Measurements from ENCODE around the gene SNAPC1.

SNAPC1 gene

DNA sequence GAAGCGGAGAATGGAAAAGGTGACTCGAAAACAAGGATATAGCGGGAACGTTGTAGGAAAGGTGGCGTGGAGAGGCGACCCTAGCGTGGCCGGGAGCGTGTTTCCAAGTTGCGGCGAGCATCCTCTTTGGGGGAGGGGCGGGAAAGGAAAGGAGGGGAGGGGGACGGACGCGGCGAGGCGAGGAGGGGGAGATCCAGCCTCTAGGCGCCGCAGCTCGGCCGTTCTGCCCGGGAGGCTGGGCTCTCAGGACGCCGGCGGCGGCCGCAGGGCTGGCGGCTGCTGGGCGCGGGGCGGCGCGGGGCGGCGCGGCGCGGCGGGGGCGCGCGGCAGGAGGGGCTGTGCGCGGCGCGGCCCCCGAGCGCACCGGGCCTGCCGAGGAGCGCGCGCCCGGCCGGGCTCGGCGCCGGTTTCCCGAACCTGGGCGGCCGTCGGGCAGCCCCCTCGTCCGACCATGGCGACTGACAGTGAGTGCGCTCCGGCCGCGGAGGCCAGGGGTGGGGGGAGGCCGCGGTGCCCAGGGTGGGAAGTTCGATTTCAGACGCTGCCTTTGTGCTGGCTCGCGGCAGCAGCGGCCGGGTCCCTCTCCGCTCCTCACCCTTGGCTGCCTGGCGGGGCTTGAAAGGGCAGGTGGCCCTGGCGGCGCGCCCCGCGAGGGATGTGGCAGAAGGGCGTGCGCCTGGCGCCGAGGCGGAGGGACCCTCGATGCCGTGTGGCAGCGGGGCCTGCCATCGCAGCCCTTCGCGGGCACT lies 50.3 kb downstream of the SNAPC1 start, which contains the start of gene SYT16:
Gene SYT16 (plus strand): TSS at position 357 of the 749 bp plus-strand sequence.
- no peaks in the 10 kb centered on the region for H3K36me3 ChIP-seq
- peak within 1 kb of the TSS; percentile 56 for H3K4me3 ChIP-seq (ENCODE audit: low read depth, low read length)

DNA sequence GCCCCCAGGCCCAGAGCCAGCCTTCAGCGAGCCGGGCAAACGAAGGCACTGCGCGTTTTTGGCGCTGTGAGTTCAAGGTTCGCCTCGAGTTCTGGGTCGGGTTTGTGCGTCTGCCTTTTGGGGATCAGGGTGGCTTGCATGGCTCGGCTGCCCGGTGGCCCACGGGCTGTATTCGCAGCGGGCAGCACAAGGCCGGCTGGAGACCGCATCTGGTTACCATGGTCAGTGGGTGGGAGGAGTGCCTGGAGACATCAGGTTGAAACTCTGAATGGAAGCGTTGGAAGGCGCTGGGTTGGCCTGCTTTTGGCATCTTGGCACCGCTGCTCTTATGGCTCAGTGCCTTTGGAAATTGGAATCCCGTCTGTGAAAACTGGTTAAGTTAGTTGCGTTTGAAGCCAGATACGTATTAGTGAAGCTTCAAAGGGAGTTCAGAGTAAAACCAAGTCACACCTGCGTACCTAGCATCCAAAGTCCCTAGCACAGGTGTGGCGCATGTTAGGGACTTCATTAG lies 50.9 kb downstream of the SNAPC1 start:
- Histone ChIP-seq H3K9me3 (no peaks in the 10 kb centered on the region), H3K36me3 (no peaks in the 10 kb centered on the region), H3K27me3 (peaks cover 22% of the 10 kb centered on the region), H3K4me1 (no peaks in the 10 kb centered on the region), H3K4me3 (ENCODE audit: low read depth, low read length) (peak overlapping the region; percentile 56)
- no peak for DNase-seq
- TF ChIP-seq, protein P1, sequence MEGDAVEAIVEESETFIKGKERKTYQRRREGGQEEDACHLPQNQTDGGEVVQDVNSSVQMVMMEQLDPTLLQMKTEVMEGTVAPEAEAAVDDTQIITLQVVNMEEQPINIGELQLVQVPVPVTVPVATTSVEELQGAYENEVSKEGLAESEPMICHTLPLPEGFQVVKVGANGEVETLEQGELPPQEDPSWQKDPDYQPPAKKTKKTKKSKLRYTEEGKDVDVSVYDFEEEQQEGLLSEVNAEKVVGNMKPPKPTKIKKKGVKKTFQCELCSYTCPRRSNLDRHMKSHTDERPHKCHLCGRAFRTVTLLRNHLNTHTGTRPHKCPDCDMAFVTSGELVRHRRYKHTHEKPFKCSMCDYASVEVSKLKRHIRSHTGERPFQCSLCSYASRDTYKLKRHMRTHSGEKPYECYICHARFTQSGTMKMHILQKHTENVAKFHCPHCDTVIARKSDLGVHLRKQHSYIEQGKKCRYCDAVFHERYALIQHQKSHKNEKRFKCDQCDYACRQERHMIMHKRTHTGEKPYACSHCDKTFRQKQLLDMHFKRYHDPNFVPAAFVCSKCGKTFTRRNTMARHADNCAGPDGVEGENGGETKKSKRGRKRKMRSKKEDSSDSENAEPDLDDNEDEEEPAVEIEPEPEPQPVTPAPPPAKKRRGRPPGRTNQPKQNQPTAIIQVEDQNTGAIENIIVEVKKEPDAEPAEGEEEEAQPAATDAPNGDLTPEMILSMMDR (IDR thresholded peaks at IDR 0.05; ENCODE audit: low read depth, low read length), result no peak

More for the DNA sequence above, 50.3 kb downstream of the SNAPC1 start, which contains the start of gene SYT16:
- H3K27me3 ChIP-seq, result peaks cover 22% of the 10 kb centered on the region
- H3K4me1 ChIP-seq, result no peaks in the 10 kb centered on the region
- TF ChIP-seq, protein P1 (IDR thresholded peaks at IDR 0.05; ENCODE audit: low read depth, low read length), result no peak
- H3K9me3 ChIP-seq, result no peaks in the 10 kb centered on the region
- DNase-seq, result peak; percentile 37

DNA sequence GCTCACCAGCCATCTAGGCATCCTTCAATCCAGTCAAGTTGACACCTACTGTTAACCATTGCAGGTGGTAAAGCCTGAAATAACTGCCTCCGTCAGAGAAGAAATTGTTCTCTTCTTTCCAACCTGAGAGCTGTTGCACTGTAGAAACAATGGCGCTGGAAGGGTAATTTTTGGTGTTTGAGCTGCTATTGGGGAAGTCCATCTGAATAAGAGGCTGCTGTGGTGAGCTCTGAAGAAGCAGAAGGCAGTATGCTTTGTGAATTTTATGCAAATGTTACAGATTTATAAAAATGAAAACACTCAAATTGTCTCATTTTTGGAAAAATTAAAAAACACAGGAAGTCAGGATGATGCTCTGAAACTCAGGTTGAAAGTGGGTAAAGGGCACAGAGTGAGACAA lies 60.2 kb downstream of the SNAPC1 start:
- no peaks in the 10 kb centered on the region; the same call in 1 of the 2 replicates for H3K4me1 ChIP-seq
- H3K27me3 ChIP-seq, result no peaks in the 10 kb centered on the region
- DNase-seq, result no peak
- H3K4me3 ChIP-seq (ENCODE audit: low read depth, low read length), result no peak overlapping the region
- TF ChIP-seq, protein P1 (IDR thresholded peaks at IDR 0.05; ENCODE audit: low read depth, low read length), result no peak
- H3K36me3 ChIP-seq, result no peaks in the 10 kb centered on the region
- H3K9me3 ChIP-seq, result no peaks in the 10 kb centered on the region

DNA sequence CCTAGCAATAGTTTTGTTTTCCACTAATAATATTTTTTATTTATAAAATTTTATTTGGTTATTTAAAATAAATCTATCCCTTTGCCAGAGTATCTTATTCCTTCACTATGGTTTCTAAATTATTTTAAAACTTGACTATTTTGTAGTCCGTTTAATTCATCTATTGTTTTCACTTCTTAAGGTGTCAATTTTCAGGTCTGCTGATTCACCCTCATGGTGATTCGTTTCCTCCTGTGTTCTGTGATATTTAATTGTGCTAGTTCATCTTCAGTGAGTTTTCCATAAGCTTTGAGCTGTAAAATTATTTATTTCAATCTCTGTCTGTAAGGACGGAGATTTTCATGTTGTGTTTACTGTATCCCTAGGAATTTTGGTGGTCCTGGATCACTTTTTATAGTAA lies 70.6 kb downstream of the SNAPC1 start:
- H3K4me1 ChIP-seq, result no peaks in the 10 kb centered on the region; the same call in 1 of the 2 replicates
- no peak for DNase-seq
- H3K4me3 ChIP-seq (ENCODE audit: low read depth, low read length), result no peak overlapping the region
- TF ChIP-seq, protein P1 (IDR thresholded peaks at IDR 0.05; ENCODE audit: low read depth, low read length), result no peak
- H3K9me3 ChIP-seq, result no peaks in the 10 kb centered on the region
- no peaks in the 10 kb centered on the region for H3K36me3 ChIP-seq
- H3K27me3 ChIP-seq, result no peaks in the 10 kb centered on the region

DNA sequence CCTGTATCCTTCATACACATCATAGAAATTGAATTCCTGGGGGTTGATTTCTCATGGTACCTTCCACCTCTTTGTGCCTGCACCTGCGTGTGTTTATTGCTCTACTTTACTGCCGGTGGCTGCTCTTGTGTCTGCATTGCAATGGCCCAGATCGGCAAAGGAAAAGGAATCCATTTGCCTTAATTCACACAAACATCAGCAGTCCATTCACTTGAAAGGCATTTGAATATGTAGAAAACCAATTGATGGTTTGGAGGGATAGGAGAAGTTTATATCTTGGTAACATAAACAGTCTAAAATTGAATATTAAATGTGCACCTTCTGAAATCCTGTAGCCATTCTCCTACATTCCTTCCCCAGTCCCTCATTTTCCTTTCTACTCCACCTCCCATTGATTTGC lies 74.0 kb downstream of the SNAPC1 start:
- H3K4me1 ChIP-seq, result peaks cover 6% of the 10 kb centered on the region
- no peaks in the 10 kb centered on the region for H3K36me3 ChIP-seq
- TF ChIP-seq, protein P1 (IDR thresholded peaks at IDR 0.05; ENCODE audit: low read depth, low read length), result no peak
- H3K4me3 ChIP-seq (ENCODE audit: low read depth, low read length), result no peak overlapping the region
- no peaks in the 10 kb centered on the region for H3K27me3 ChIP-seq
- H3K9me3 ChIP-seq, result no peaks in the 10 kb centered on the region
- no peak for DNase-seq

DNA sequence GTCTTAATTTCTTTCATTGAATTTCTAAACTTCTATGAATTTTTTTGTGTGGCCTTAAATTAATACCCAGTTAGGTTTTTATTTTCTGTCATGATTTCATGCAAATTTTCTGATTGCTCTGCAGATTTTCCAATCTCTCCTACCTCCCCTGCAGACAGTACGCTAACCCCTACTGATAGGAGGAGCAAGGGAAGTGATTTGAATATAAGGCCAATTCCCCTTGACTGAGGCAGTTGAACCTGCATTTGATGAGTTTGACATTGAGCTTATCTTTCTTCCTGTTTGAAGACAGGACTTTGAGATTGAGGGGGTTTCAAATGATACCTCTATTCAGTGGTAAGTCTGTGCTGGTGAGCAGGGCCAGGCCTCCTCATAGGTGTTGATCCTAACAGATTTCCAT lies 74.6 kb downstream of the SNAPC1 start:
- Histone ChIP-seq H3K36me3 (no peaks in the 10 kb centered on the region), H3K27me3 (no peaks in the 10 kb centered on the region), H3K9me3 (no peaks in the 10 kb centered on the region), H3K4me3 (ENCODE audit: low read depth, low read length) (no peak overlapping the region), H3K4me1 (peaks cover 6% of the 10 kb centered on the region)
- TF ChIP-seq, protein P1 (IDR thresholded peaks at IDR 0.05; ENCODE audit: low read depth, low read length), result no peak
- no peak for DNase-seq

Measured in BE2C (cell line).